Astrocyte (in vitro differentiated cells and primary cell): ENCODE results near the gene PCBP3. TPM values are rescaled to one million over a fixed set of nuclear protein-coding genes. Genes with fewer than 3 reads are reported as not detected.

Experiments
- DNase-seq: peaks from one replicate; pipeline ENCODE4 v3.0.0-alpha.2; 2010; ENCODE audit warnings: low read depth
- FAIRE-seq: peaks from 2 replicates; lab custom pipeline; 2011; peaks lifted over from hg19 to GRCh38; lab: Jason Lieb, UNC
- H2AFZ ChIP-seq: 2 replicates; pipeline ENCODE4 v1.6.0; 2012; ENCODE audit warnings: low read depth, low read length, inconsistent platforms
- H3K27ac ChIP-seq: 2 replicates; pipeline ENCODE4 v1.5.1; 2011; ENCODE audit warnings: low read depth, low read length, inconsistent platforms
- H3K27me3 ChIP-seq: 2 replicates; pipeline ENCODE4 v1.6.0; 2011; ENCODE audit warnings: low read length, inconsistent platforms; ENCODE audit not compliant: insufficient read depth
- H3K36me3 ChIP-seq: 2 replicates; pipeline ENCODE4 v1.5.1; 2011; ENCODE audit warnings: low read length, inconsistent platforms; ENCODE audit not compliant: insufficient read depth
- H3K4me1 ChIP-seq: 2 replicates; pipeline ENCODE4 v1.5.1; 2011; ENCODE audit warnings: low read length, inconsistent platforms; ENCODE audit not compliant: insufficient read depth
- H3K4me2 ChIP-seq: 2 replicates; pipeline ENCODE4 v1.6.0; 2012; ENCODE audit warnings: low read length, inconsistent platforms
- H3K4me3 ChIP-seq: 2 replicates; pipeline ENCODE4 v1.5.1; 2011; ENCODE audit warnings: low read depth, mild to moderate bottlenecking, low read length, inconsistent platforms; ENCODE audit not compliant: insufficient read depth
- H3K79me2 ChIP-seq: 2 replicates; pipeline ENCODE4 v1.6.0; 2012; ENCODE audit warnings: mild to moderate bottlenecking, low read length, inconsistent platforms; ENCODE audit not compliant: insufficient read depth
- H3K9ac ChIP-seq: 2 replicates; pipeline ENCODE4 v1.6.0; 2012; ENCODE audit warnings: mild to moderate bottlenecking, low read length, inconsistent platforms
- H3K9me3 ChIP-seq: 2 replicates; pipeline ENCODE4 v1.5.1; 2012; ENCODE audit warnings: low read depth, mild to moderate bottlenecking, low read length, inconsistent platforms; ENCODE audit not compliant: insufficient read depth
- H4K20me1 ChIP-seq: 2 replicates; pipeline ENCODE4 v1.6.0; 2012; ENCODE audit warnings: low read length, inconsistent platforms; ENCODE audit not compliant: insufficient read depth
- H3K27ac Mint-ChIP-seq: one replicate; pipeline ENCODE4 v1.8.0; 2021; ENCODE audit warnings: mild to moderate bottlenecking, mixed read lengths; ENCODE audit not compliant: unreplicated experiment
- H3K27me3 Mint-ChIP-seq: one replicate; pipeline ENCODE4 v1.8.0; 2021; ENCODE audit warnings: low read depth, mixed read lengths; ENCODE audit not compliant: unreplicated experiment
- H3K36me3 Mint-ChIP-seq: one replicate; pipeline ENCODE4 v1.8.0; 2021; ENCODE audit warnings: low read depth, mixed read lengths; ENCODE audit not compliant: unreplicated experiment
- H3K4me1 Mint-ChIP-seq: one replicate; pipeline ENCODE4 v1.8.0; 2021; ENCODE audit warnings: low read depth, mixed read lengths; ENCODE audit not compliant: unreplicated experiment
- H3K4me3 Mint-ChIP-seq: one replicate; pipeline ENCODE4 v1.8.0; 2021; ENCODE audit warnings: mild to moderate bottlenecking, moderate library complexity, mixed read lengths; ENCODE audit not compliant: unreplicated experiment
- H3K9me3 Mint-ChIP-seq: one replicate; pipeline ENCODE4 v1.8.0; 2021; ENCODE audit warnings: mild to moderate bottlenecking, mixed read lengths; ENCODE audit not compliant: unreplicated experiment
- EZH2 ChIP-seq: IDR thresholded peaks from 2 replicates; pipeline ENCODE4 v1.6.1; 2012; ENCODE audit warnings: mild to moderate bottlenecking, low read length, inconsistent platforms; ENCODE audit not compliant: insufficient read depth
- total RNA-seq: library from RNA; stranded (reverse); gene quantifications from 2 replicates; pipeline ENCODE4 v1.2.1, GENCODE V29; 2021
- TF ChIP-seq, protein P1 (sequence below): IDR thresholded peaks from 2 replicates; pipeline ENCODE4 v1.5.1; 2011; ENCODE audit warnings: low read depth, mild to moderate bottlenecking, inconsistent platforms, low read length, moderate library complexity; ENCODE audit not compliant: insufficient read depth

Gene PCBP3
- total RNA-seq, 1 donor from 2014 or later, result 1.8 TPM

- Histone ChIP-seq H3K4me2 (no peak overlapping the region), H3K4me1 (no peaks in the 10 kb centered on the region), H3K4me3 (no peak overlapping the region), H4K20me1 (no peaks in the 10 kb centered on the region), H3K36me3 (no peaks in the 10 kb centered on the region), H2AFZ (no peak overlapping the region), H3K9me3 (no peaks in the 10 kb centered on the region), H3K27ac (no peak overlapping the region), H3K9ac (no peak overlapping the region), H3K79me2 (no peaks in the 10 kb centered on the region), H3K27me3 (no peaks in the 10 kb centered on the region)
- no peaks in the 10 kb centered on the region for H3K36me3 Mint-ChIP-seq
- H3K27ac Mint-ChIP-seq, result no peak overlapping the region
- no peak for FAIRE-seq
- no peak for DNase-seq
- no peak overlapping the region for H3K4me3 Mint-ChIP-seq
- TF ChIP-seq, protein P1, sequence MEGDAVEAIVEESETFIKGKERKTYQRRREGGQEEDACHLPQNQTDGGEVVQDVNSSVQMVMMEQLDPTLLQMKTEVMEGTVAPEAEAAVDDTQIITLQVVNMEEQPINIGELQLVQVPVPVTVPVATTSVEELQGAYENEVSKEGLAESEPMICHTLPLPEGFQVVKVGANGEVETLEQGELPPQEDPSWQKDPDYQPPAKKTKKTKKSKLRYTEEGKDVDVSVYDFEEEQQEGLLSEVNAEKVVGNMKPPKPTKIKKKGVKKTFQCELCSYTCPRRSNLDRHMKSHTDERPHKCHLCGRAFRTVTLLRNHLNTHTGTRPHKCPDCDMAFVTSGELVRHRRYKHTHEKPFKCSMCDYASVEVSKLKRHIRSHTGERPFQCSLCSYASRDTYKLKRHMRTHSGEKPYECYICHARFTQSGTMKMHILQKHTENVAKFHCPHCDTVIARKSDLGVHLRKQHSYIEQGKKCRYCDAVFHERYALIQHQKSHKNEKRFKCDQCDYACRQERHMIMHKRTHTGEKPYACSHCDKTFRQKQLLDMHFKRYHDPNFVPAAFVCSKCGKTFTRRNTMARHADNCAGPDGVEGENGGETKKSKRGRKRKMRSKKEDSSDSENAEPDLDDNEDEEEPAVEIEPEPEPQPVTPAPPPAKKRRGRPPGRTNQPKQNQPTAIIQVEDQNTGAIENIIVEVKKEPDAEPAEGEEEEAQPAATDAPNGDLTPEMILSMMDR, result no peak
- no peak for TF ChIP-seq EZH2
- peaks cover 3% of the 10 kb centered on the region for H3K9me3 Mint-ChIP-seq
- H3K27me3 Mint-ChIP-seq, result peaks cover 54% of the 10 kb centered on the region
- no peaks in the 10 kb centered on the region for H3K4me1 Mint-ChIP-seq
Measured at GRCh38 chr21:45827302-45827692, 183.8 kb downstream of the PCBP3 start.

- Mint-ChIP-seq H3K4me1 (no peaks in the 10 kb centered on the region), H3K9me3 (peaks cover 3% of the 10 kb centered on the region), H3K36me3 (peaks cover 3% of the 10 kb centered on the region), H3K27me3 (peaks cover 49% of the 10 kb centered on the region), H3K27ac (no peak overlapping the region), H3K4me3 (no peak overlapping the region)
- H3K4me3 ChIP-seq, result no peak overlapping the region
- no peaks in the 10 kb centered on the region for H3K36me3 ChIP-seq
- TF ChIP-seq, protein P1, result no peak
- TF ChIP-seq EZH2, result no peak
- no peaks in the 10 kb centered on the region for H3K4me1 ChIP-seq
- H3K9me3 ChIP-seq, result no peaks in the 10 kb centered on the region
- no peak overlapping the region for H3K27ac ChIP-seq
- no peak overlapping the region for H3K4me2 ChIP-seq
- no peaks in the 10 kb centered on the region for H4K20me1 ChIP-seq
- no peak for FAIRE-seq
- no peak overlapping the region for H3K9ac ChIP-seq
- H2AFZ ChIP-seq, result no peak overlapping the region
- no peaks in the 10 kb centered on the region for H3K27me3 ChIP-seq
- DNase-seq, result no peak
- no peaks in the 10 kb centered on the region for H3K79me2 ChIP-seq
Measured at GRCh38 chr21:45827881-45828579, 184.5 kb downstream of the PCBP3 start.
